Thyroid gland (tissue), 4 donors: ENCODE results near the gene SLC15A1. TPM values are rescaled to one million over a fixed set of nuclear protein-coding genes. Genes with fewer than 3 reads are reported as not detected.

Experiments
- DNase-seq, 2 donors: peaks; one replicate each; pipeline ENCODE4 v3.0.0-alpha.2; 2019
- H3K27ac ChIP-seq, 3 donors: fragments of 200-600 bp; sonication (generic); 1 replicate in 2 of 3; 2 replicates in 1 of 3; pipeline ENCODE4 v1.5.1; 2016 to 2019; ENCODE audit warnings: mild to moderate bottlenecking in 1 of 3, moderate library complexity in 1 of 3
- H3K27me3 ChIP-seq: fragments of 200-600 bp; sonication (generic); one replicate; pipeline ENCODE4 v1.5.1; 2019
- H3K36me3 ChIP-seq, 2 donors: fragments of 200-600 bp; sonication (generic); one replicate each; pipeline ENCODE4 v1.5.1; 2016 to 2019
- H3K4me1 ChIP-seq, 2 donors: fragments of 200-600 bp; sonication (generic); one replicate each; pipeline ENCODE4 v1.5.1; 2017 to 2019
- H3K4me3 ChIP-seq, 3 donors: fragments of 200-600 bp; sonication (generic); replicated peaks in 1 of 3; 1 replicate in 2 of 3; 2 replicates in 1 of 3; pipeline ENCODE4 v1.5.1; 2016; ENCODE audit warnings: mild to moderate bottlenecking in 1 of 3
- H3K9me3 ChIP-seq: fragments of 200-600 bp; sonication (generic); one replicate; pipeline ENCODE4 v1.5.1; 2017
- POLR2A ChIP-seq, 2 donors: fragments of 450-650 bp; IDR thresholded peaks; one replicate each; pipeline ENCODE4 v1.6.1; 2017; ENCODE audit warnings: antibody characterized with exemption in 2 of 2, mild to moderate bottlenecking in 2 of 2, moderate library complexity in 1 of 2
- WGBS, 2 donors: methylation state at CpG; one replicate each; pipeline ENCODE4 v1.1.5; 2017; 5-methylcytosine and 5-hydroxymethylcytosine counted together
- intact Hi-C: fragments of 100-400 bp; cut with DNase I; formaldehyde crosslinking; loops from one replicate; pipeline ENCODE4 v1.15.1; 2023
- total RNA-seq, 4 donors: library from RNA; depleted of rRNA; stranded (reverse); fragments of >200 nt; gene quantifications; one replicate each; pipeline ENCODE4 v1.2.3, GENCODE V29; 2016
- TF ChIP-seq, protein P1 (sequence below), 6 experiments: fragments of 200-600 bp in 3 of 6; fragments of 450-650 bp in 3 of 6; sonication (generic) in 3 of 6; IDR thresholded peaks; one replicate each; pipeline ENCODE4 v1.5.1; 2016 to 2019; ENCODE audit warnings: antibody characterized with exemption in 6 of 6, mild to moderate bottlenecking in 2 of 6, inconsistent platforms in 1 of 6, moderate library complexity in 1 of 6

Gene SLC15A1
- total RNA-seq, 4 donors from 2014 or later, result 0.33 TPM; not detected in 3

DNA sequence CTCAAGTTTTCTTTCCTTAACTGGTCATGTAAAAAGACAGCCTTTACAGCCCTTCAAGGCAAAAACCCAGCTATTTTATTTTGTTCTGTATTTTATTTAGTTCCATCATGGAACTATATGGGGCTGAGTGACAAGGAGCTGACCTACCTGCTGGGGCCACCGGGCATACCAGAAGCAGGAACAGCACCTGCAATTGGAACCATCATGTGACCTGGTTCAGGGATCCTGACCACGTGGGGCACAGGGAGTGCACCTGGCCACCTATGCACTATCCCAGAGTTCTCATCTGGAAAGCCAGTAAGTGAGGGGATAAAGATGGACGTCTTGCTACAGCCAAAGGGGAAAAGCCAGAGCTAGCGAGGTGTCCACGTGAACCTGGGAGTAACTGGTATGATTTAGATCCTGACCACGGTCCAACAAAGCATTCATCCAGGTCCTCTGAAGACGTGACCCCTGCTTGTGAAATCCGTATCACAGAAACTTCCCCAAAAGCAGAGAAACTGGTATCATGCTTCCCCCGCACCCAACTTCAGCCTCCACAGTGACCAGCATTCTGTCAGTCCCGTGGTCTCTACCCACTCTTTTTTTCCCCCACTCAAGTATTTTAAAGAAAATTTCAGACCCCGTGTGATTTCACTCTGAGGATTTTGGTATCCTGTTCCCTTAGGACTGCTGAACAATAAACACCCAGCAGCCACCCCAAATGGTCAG, 40.5 kb upstream of the SLC15A1 start:
- no peak overlapping the region for H3K27ac ChIP-seq
- peaks cover 3 to 7% of the 10 kb centered on the region in 2 donors for H3K4me1 ChIP-seq
- H3K9me3 ChIP-seq, result no peaks in the 10 kb centered on the region
- no peak overlapping the region for H3K4me3 ChIP-seq
- no peaks in the 10 kb centered on the region for H3K27me3 ChIP-seq
- no peak for DNase-seq
- TF ChIP-seq, protein P1, sequence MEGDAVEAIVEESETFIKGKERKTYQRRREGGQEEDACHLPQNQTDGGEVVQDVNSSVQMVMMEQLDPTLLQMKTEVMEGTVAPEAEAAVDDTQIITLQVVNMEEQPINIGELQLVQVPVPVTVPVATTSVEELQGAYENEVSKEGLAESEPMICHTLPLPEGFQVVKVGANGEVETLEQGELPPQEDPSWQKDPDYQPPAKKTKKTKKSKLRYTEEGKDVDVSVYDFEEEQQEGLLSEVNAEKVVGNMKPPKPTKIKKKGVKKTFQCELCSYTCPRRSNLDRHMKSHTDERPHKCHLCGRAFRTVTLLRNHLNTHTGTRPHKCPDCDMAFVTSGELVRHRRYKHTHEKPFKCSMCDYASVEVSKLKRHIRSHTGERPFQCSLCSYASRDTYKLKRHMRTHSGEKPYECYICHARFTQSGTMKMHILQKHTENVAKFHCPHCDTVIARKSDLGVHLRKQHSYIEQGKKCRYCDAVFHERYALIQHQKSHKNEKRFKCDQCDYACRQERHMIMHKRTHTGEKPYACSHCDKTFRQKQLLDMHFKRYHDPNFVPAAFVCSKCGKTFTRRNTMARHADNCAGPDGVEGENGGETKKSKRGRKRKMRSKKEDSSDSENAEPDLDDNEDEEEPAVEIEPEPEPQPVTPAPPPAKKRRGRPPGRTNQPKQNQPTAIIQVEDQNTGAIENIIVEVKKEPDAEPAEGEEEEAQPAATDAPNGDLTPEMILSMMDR (IDR thresholded peaks at IDR 0.05), result no peak
- TF ChIP-seq POLR2A (IDR thresholded peaks at IDR 0.05), result no peak
- peaks cover 18 to 22% of the 10 kb centered on the region in 2 donors for H3K36me3 ChIP-seq
- WGBS, 2 donors, result 94 to 95% methylated on average over 11 of the region's 11 CpGs
- intact Hi-C loops, result no loop called here

DNA sequence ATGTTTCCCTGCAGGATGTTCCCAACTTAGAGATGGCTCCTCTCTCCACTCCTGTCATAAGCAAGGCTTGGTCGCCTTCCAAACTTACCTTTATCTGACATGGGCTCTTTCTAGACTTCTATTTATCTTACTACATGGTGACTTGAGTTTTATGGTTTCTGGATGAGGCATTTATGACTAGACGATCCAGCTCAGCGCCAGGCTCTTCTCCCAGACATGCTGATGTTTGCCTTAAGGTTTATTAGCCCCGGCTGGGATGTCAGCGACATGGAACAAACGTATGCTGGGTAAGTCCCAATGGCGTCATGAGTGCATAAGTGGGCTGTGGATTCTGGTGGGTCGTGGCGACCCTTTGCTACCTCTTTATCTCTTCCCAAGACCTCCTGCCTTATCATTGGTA, 39.8 kb upstream of the SLC15A1 start:
- intact Hi-C loops, result no loop called here
- no peaks in the 10 kb centered on the region for H3K27me3 ChIP-seq
- no peak overlapping the region for H3K4me3 ChIP-seq
- WGBS, 2 donors, result 91 to 96% methylated on average over 9 of the region's 9 CpGs
- TF ChIP-seq, protein P1 (IDR thresholded peaks at IDR 0.05), result no peak
- TF ChIP-seq POLR2A (IDR thresholded peaks at IDR 0.05), result no peak
- H3K27ac ChIP-seq, result no peak overlapping the region
- peaks cover 18 to 20% of the 10 kb centered on the region in 2 donors for H3K36me3 ChIP-seq
- H3K9me3 ChIP-seq, result no peaks in the 10 kb centered on the region
- no peak for DNase-seq
- peaks cover 0 to 4% of the 10 kb centered on the region in 2 donors for H3K4me1 ChIP-seq

DNA sequence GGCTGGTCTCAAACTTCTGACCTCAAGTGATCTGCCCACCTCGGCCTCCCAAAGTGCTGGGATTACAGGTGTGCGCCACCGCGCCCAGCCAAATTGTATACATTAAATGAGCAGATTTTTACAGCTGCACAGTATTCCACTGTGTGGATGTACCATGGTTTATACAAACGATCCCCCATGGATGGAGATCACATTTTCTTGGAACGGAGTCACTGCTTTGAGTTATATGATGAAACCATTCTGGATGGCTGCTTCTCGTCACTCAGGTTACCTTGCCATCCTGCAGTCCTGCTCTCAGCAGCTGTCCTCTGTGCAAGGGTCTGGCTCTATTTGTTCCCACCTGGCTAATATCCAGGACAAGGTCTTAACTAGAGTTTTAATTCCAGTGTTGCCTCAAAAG, 39.1 kb upstream of the SLC15A1 start:
- Histone ChIP-seq H3K36me3 (peaks cover 16 to 18% of the 10 kb centered on the region in 2 donors), H3K9me3 (no peaks in the 10 kb centered on the region), H3K27ac (no peak overlapping the region), H3K4me3 (no peak overlapping the region), H3K4me1 (no peaks in the 10 kb centered on the region), H3K27me3 (no peaks in the 10 kb centered on the region)
- no peak for DNase-seq
- TF ChIP-seq POLR2A (IDR thresholded peaks at IDR 0.05), result no peak
- 88 to 97% methylated on average over 7 of the region's 7 CpGs for WGBS, 2 donors
- intact Hi-C loops, result no loop called here

DNA sequence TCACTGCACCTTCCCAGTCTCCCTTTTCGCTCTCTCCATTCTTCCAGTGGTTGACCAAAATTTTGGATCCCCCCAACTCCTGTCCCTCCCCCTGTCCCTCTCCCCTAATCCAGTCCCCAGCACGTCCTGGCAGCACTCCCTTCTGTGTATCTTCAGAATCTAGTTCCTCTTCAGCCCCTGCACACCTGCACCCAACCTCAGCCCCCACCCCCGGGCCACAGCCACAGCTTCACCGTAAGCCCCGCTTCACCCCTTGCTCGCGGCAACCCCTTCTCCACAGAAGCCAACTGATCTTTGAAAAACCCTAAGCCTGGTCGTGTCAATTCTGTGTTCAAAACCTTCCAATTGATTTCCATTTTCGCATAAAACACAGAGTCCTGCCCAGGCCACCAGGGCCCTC, 35.5 kb upstream of the SLC15A1 start:
- 85 to 91% methylated on average over 9 of the region's 9 CpGs for WGBS, 2 donors
- TF ChIP-seq POLR2A (IDR thresholded peaks at IDR 0.05), result no peak
- TF ChIP-seq, protein P1 (IDR thresholded peaks at IDR 0.05), result no peak
- no peaks in the 10 kb centered on the region for H3K4me1 ChIP-seq
- no peaks in the 10 kb centered on the region for H3K9me3 ChIP-seq
- H3K27ac ChIP-seq, result no peak overlapping the region
- H3K36me3 ChIP-seq, result no peaks in the 10 kb centered on the region
- DNase-seq, result no peak
- no peaks in the 10 kb centered on the region for H3K27me3 ChIP-seq
- intact Hi-C loops, result no loop called here
- H3K4me3 ChIP-seq, result no peak overlapping the region

DNA sequence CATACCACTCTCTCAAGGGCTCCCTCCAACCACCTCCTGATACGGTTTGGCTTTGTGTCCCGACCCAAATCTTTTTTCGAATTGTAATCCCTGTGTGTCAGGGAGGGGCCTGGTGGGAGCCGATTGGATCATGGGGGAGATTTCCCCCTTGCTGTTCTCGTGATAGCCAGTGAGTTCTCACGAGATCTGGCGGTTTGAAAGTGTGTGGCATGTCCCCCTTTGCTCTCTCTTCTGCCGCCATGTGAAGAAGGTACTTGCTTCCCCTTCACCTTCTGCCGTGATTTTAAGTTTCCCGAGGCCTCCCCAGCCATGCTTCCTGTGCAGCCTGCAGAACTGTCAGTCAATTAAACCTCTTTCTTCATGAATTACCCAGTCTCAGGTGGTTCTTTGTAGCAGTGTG, 34.7 kb upstream of the SLC15A1 start:
- Histone ChIP-seq H3K4me3 (no peak overlapping the region), H3K36me3 (no peaks in the 10 kb centered on the region), H3K4me1 (no peaks in the 10 kb centered on the region), H3K27me3 (no peaks in the 10 kb centered on the region), H3K27ac (no peak overlapping the region), H3K9me3 (no peaks in the 10 kb centered on the region)
- no peak for TF ChIP-seq POLR2A (IDR thresholded peaks at IDR 0.05)
- TF ChIP-seq, protein P1 (IDR thresholded peaks at IDR 0.05), result no peak
- whole genome bisulfite sequencing, 2 donors, result 78 to 83% methylated on average over 10 of the region's 10 CpGs
- no peak for DNase-seq
- intact Hi-C loops, result no loop called here
